NOMO-1 treated with DMSO at 0.1 percent for 48 hours (cell line): Measurements from ENCODE around the gene FXYD4.
A peak's percentile ranks its signal among the peaks of the same experiment; 100 is the strongest.

Experiments
- DNase-seq: peaks from one replicate; lab custom pipeline; 2025; ENCODE audit not compliant: unreplicated experiment; lab: John Stamatoyannopoulos, UW

The FXYD4 gene

DNA sequence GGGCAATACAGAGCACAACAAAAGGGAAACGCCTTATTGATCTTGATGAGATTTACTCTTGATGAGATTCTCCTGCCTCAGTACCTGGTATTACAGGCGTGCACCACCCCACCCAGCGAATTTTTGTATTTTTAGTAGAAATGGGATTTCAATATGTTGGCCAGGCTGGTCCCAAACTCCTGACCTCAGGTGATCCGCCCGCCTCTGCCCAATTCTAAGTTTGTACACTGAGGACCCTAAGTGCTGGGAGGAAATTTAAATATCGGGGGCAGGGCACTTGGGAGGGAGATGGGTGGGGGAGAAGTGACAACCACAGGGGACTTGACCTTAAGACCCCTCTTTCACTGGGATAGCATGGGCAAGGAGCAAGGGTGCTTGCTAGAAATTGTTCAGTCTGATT is 23.4 kb downstream of the FXYD4 start:
- DNase-seq = no peak

DNA sequence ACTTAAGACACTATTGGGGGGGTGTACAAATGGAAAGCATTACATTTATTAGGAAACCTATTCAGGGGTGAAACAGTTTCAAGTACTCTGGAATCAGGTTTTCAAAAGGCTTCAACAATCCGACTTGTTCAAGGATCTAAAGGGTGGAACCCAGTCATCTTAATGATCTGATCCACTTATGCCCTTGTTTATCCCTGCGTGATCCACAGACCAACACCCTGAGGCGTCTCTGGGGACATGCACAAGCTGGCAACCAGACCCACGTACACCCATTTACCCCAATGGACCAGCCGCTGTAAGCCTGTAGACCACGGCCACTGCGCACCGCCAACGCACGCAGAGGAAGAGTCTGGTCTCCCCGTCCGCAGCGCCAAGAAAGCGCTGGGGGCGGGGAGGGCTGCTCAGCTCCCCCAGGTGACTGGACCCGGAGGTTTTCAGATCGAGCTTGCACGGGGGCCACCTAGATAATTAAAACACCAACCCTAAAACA is 24.2 kb downstream of the FXYD4 start:
- DNase-seq = peak; percentile 18

DNA sequence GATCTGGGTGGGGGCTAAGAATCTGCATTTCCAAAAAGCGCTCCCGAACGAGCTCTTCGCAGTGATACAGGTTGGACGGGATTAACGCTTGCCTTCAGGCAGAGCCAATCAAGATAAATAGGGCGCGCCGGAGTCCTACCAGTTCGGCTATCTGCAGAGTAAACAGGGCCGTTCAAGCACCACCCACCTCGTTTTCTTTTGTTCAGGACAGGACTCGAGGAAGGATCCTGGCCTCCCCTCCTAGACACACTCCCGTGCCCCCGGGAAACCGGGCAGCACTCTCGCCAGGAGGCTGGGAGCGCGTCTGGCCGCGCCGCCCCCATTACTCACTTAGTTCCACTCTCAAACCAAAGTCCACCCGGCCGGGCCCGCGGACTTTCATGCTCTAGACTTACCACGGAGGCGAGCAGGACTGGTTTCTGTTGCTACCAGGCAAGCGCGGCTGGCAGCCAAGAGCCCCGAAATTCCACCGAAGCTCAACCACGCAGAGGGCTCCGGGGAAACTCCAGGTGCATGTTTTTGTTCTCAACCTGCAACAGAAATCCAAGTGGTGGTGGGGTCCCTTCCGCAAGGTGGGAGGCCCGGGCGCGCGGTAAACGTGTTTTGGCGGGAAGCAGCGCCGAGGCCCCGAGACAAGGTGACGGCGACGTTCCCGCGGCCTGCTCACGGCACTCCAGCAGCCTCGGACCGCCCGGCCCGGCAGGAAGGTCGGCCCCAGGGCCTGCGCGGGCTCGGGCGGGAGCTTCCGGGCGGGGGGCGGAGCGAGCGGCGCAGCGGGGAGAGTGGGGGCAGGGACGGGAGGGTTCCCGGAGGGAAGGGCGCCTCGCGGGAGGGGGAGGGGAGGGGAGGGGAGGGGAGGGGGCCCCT is 24.9 kb downstream of the FXYD4 start:
- DNase-seq = peak; percentile 67

DNA sequence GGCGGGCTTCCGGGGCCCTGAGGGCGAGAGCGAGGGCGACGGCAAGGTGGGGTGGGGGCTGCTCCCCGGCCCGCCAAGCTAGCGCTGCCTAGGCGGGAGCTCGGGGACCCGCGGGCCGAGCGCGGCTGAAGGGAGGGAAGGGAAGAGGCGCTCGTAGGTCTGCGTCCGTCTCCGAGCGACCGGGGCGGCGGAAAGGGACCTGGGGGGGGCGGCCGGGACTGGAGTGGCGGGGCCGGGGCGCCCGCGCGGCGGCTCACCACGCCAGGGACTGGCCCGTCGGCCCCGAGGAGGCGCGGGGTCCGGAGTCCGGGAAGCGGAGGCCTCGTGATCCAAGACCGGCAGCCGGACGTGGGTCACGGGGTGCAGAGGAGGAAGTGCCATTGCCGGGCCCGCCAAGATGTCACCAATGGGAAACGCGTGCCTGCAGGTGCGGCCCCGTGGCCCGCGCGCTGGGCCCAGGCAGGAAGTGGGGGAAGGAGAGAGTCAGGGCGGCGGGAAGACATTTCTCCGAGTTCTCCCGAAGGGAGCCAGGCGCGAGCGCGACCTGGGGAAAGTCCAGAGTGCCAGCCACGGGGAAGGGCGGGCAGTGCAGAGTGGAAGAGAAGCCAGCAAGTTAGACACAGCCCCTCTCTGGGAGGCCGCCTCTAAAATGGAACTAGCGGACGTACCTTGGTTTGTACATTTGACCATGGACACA is 25.6 kb downstream of the FXYD4 start:
- DNase-seq = peak; percentile 84

DNA sequence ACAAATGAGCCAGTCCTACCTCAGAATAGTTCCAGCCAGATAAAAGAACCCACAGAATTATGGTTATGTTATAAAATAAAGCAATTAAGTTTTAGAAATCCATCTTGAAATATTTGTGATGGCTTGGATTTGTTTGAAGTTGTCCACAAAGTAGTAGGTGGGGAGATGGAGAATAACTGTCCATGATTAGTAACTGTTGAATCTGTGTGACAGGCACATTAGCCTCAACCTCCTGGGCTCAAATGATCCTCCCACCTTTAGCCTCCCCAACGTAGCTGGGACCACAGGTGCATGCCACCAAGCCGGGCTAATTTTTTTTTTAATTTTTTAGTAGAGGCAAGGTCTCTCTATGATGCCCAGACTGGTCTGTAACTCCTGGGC is 27.5 kb downstream of the FXYD4 start:
- DNase-seq = no peak

DNA sequence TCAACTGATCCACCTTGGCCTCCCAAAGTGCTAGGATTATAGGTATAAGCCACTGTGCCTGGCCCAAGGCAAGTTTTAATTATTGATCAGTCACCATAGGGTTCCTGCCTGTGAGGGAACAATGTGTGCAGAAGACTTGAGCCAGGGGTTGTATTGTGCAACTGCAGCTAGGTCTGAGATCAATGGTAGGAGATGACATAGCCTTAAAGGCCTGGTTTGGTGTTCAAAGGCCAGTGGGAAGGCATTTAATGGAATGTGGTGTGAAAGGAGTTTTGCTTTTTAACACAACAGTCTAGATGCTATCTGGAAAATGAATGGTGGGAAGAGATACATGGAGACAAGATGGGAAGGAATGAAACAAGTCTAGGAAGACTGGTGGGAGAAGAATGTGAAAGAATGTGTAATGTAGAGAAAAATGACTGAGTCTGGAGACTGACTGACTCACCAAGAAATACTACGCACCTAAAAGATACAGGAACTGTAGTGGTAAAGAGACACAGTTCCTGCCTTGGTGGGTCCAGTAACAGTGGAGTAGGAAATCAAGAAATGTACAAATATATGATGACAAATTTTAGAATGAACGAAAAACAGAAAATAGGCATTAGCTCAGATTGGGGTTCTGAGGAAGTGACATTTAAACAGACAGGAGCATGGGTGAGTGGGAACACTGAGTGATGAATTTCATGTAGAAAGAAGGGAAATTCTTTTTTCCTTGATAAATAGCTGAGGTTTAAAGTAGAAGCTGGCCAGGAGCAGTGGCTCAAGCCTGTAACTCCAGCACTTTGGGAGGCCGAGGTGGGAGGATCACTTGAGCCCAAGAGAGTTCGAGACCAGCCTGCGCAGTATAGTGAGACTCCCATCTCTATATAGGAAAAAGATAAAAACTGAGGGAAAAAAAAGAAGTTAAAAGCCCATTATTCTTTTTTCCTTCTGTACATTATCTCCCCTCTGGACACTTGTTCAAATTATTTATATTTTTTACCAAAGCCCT is 28.2 kb downstream of the FXYD4 start:
- DNase-seq = peak; percentile 6

DNA sequence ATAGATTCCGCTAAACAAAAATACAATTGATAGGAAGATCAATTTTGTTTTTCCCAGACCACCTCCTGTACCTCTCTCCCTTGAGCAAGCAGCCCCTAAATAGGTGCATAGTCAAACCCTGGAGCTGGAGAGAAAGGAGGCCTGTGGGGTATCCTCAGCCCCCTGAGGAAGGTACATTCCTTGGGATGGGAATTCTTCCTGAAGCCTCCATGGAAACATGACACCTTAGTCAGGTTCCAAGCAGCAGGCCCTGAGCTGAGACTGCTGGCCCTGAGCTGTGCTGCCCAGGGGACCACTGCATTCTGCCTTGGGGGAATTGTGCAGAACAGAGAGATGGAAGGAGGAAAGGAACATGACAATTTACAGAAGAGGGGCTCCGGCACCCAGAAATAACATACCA is 30.2 kb downstream of the FXYD4 start:
- no peak for DNase-seq

DNA sequence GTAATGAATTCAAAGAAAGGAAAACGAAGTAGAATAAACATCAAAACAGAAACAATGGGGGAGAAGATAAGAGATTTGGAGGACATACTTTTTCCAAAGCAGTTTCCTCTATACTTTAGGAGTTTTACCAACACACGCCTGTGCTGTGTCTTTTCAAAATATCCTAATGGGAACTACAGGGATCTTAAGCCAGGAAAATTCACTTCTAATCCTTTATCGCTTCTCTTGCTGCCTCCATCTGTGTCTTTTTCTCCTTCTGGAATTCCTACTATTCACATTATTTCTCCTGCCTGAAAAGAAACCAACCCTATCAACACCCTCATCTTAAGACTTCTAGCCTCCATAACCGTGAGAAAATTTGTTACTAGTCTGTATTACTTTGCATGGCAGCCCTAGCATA is 30.7 kb downstream of the FXYD4 start:
- no peak for DNase-seq

DNA sequence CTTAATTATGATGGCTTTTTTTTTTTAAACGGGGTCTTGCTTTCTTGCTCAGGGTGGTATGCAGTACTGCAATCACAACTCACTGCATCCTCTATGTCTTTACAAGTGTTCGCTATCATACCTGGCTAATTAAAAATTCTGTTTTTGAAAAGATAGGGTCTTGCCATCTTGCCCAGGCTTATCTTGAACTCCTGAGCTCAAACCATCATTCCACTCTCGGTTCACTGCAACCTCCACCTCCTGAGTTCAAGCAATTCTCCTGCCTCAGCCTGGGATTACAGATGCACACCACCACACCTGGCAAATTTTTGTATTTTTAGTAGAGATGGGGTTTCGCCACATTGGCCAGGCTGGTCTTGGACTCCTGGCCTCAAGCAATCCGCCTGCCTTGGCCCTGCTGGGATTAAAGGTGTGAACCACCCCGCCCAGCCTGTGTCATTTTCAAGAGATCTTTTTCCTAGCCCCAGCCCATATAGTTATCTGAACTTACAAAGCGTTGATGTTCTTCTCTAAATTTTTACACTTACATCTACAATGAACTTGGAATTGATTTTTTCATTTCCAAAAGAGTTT is 31.5 kb downstream of the FXYD4 start:
- no peak for DNase-seq

DNA sequence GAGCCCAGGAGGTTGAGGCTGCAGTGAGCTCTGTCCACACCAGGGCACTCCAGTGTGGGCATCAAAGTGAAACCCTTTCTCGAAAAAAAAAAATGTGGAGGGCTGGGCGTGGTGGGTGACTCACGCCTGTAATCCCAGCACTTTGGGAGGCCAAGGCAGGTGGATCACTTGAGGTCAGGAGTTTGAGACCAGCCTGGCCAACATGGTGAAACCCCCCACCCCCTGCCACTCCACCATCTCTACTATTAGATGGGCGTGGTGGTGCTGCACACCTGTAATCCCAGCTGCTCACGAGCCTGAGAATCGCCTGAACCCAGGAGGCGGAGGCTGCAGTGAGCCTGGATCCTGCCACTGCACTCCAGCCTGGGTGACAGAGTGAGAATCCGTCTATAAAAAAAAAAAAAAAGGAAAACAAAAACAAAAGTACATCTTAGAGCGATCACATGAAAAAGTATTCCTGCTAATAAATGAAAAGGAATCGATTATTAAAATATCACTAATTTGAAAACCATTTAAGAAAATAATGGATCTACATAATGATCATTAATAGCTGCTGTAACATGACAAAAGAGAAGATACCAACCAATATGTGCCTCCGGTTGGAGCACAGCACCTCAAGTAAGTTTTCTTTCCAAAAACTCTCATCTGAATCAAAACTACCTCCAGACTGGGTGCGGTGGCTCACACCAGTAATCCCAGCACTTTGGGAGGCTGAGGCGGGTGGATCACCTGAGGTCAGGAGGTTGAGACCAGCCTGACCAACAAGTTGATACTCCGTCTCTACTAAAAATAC is 32.7 kb downstream of the FXYD4 start:
- DNase-seq = no peak

DNA sequence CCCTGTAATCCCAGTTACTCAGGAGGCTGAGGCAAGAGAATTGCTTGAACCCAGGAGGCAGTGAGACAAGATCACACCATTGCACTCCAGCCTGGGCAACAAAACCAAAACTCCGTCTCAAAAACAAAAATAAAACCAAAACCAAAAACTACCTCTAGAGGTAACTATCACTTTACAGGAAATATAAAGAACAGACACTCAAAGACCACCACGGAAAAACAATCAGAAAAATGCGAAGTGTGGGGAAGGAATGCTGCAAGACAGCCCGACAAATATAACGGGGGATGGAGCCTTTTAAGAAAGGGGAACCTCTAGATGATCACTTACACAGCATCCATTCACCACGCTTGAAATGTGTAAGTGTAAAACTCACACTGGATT is 33.3 kb downstream of the FXYD4 start:
- DNase-seq = peak; percentile 30

DNA sequence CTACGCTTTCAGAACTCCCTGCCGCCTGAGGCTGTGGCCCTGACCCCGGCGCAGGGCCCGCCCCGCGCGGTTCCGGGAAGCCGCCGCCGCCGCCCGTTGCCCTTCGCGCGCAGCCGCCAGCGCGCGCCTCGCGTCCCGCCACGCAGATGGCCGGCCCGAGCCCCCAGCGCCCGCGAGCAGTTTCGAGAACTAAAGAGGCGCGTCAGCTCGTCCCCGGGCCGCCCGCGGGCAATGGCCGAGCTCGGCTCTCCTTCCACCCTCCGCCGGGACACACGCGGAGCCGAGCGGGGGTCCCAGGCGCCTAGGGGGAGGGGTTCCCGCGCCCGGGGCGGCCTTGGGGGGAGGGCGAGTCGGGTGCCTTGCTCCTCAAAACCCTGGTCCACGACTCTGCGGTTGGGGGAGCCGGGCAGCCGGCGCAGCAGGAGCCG is 35.7 kb downstream of the FXYD4 start:
- peak; percentile 29 for DNase-seq

DNA sequence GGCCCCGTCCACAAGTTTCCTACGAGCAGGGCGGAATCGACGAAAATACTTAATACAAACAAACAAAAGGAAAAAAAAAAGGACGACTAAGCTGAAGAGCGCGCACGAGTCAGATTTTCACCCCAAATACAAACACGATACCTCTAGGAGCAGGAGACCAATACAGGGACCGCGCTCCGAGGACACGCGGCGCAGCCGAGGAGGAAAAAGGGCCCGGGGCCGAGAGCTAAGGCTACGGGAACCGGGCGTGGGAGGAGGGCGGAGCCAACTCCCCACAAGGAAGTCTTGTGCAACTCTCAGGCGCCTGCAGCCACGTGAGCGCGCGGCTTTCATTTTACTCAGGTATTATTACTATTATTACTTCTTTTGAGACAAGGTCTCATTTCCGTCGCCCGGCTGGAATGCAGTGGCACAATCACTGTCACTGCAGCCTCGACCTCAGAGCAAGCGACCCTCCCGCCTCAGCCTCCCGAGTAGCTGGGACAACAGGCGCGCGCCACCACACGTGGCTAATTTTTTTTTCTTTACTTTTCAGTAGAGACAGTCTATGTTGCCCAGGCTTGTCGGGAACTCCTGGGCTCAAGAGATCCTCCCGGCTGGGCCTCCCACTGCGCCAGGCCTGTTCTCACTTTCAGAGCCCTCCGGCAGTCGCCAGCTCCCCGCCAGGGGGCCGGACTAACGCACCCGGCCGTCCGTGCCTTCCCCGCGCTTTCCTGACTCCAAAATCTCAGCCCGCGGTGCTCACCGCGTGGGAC is 36.3 kb downstream of the FXYD4 start:
- DNase-seq = peak; percentile 87

DNA sequence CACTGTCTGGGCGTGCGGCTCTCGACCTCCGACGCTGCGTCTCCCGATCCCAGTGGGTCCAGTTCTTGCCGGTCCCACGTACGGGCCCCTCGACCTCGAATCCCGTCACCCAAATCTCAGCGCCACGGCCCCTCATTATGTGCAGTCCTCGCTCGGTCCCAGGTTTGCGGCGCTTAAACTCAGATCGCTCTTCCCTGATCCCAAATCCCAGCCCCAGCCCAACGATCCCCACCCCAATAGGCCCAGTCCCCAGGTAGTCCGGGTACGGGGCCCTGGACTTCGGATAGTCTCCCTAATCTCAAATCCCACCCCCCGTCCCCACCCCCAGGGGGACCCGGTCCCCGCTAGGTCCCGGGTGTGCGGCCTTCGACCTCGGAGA is 36.9 kb downstream of the FXYD4 start:
- DNase-seq = no peak

DNA sequence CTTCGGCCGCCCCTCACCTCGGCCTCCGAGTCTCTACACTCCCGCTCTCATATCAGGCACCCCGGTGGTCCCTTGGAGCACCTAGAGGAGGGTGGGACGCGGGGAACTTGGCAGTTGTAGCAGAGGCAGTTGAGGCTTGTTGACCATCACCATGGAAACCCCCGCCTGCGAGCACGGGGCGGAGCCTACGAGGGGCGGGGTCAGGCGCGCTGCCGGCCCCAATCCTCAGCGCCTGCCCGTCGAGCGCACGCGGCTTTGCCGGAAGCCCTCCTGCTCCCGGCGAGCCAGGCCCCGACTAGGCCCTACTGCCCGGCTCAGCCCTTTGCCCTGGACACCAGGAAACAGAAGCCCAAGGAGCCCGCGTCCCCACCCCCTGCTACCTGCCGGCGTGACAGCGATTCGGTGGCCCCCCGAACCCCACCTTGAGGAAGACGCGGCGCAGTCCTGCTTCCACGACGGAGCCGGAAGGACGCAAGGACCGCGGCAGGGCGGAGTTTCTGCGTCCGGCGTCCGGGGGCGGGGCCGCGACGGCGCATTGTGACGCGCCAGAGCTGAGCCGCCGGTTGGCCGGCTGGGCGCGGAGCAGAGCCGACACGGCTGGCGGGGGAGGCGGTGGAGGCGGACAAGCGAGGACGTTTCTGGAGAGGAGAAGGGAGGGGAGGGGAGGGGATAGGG is 37.4 kb downstream of the FXYD4 start, which contains the start of gene HNRNPF:
HNRNPF (minus strand) TSS at position 477 of the 675 bp plus-strand sequence. CDS start 21,302 bp downstream, outside the sequence.
- DNase-seq = peak; percentile 90

DNA sequence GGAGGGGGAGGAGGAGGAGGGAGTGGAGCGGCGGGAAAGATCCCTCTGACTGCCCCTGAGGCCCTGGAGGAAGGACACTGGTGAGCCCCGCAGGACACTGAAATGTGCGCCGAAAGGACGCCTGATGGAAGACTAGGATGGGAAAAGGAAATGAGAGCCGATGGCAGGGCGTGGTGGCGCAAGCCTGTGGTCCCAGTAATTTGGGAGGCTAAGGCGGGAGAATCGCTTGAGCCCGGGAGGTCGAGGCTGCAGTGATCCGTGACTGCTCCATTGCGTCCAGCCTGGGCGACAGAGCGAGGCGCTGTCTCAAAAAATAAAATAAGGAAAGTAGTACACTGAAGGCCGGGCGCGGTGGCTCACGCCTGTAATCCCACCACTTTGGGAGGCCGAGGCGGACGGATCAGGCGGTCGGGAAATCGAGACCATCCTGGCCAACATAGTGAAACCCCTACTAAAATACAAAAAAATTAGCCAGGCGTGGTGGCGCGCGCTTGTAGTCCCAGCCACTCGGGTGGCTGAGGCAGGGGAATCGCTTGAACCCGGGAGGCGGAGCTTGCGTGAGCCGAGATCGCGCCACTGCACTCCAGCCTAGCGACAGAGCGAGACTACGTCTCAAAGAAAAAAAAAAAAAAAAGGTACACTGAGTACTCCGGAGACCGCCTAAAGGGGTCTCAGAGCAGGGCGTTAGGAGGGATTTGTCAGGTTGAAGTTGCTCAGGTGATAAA is 38.1 kb downstream of the FXYD4 start:
- peak; percentile 35 for DNase-seq

DNA sequence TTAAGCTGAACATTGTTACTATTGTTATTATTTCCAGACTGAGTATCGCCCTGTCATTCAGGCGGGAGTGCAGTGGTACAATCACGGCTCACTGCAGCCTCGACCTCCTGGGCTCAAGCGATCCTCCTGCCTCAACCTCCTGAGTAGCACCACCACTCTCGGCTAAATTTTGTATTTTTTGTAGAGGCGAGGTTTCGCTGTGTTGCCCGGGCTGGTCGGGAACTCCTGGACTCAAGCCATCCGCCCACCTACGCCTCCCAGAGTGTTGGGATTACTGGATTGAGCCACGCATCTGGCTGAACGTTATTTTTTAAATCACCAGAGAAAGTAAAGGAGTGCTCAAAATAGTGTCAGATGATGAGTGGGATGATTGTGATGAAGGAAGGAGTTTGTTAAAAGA is 38.9 kb downstream of the FXYD4 start:
- DNase-seq = no peak

DNA sequence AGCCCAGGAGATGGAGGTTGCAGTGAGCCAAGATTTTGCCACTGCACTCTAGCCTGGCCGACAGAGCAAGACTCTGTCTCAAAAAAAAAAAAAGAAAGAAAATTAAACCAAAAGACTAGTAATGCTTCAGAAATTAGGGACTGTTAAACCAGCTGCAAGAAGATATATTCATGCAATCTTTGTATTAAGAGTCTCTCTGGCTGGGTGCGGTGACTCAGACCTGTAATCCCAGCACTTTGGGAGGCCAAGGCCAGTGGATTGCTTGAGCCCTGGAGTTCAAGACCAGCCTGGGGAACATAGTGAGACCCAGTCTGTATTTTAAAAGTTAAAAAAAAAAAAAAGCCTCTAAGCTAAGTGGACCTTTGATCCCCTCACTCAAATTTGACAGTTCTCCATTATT is 40.1 kb downstream of the FXYD4 start:
- DNase-seq = no peak
